ELF-1 (cell line): ENCODE data around the gene IQSEC1.

Source experiments
- DNase-seq: peaks from one replicate; pipeline ENCODE4 v3.0.0-alpha.2; 2016; ENCODE audit warnings: low read depth, low spot score

The IQSEC1 gene

GRCh38 chr3:13107661-13108060 lies 34.4 kb upstream of the IQSEC1 start:
- no peak for DNase-seq

GRCh38 chr3:13106308-13107001 lies 33.2 kb upstream of the IQSEC1 start:
- DNase-seq: no peak

DNA sequence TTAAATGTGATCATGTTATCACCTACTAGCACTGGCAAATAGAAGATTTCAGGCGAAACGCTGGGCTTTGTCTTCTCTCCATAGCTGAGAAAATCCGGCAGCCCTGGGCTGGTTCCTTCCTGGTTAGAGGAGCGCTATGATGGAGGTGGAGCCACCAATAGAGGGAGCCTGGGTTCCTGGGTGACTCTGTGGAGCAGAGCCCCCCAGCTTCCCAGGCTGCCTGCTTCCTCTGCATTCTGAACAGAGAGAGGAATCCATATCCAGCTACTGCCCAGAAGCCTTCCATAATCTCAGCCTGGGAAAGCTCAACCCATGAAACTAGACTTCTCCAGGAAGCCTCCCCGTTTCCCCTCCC lies 32.6 kb upstream of the IQSEC1 start:
- DNase-seq: no peak

- DNase-seq: no peak
These were observed 32.1 kb upstream of the IQSEC1 start for GRCh38 chr3:13105181-13105895.

DNA sequence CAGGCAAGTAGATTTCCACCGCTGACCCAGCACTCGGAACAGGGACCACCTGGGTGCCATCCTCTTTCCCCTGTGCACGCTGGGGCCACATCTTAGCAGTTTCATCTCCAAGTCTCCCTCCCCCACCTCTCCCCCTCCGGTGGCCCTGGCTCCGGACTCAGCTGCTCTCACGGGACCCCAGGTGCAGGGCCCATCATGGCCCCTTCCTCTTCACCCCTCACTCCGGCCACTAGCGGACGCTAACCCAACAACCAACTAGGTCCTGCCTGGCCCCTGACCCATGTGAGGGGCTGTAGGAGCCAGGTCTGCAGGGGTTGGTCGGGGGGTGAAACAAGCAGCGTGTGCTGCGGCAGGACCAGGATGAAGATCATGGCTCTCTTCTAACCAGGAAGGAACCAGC lies 31.3 kb upstream of the IQSEC1 start:
- DNase-seq: no peak

DNA sequence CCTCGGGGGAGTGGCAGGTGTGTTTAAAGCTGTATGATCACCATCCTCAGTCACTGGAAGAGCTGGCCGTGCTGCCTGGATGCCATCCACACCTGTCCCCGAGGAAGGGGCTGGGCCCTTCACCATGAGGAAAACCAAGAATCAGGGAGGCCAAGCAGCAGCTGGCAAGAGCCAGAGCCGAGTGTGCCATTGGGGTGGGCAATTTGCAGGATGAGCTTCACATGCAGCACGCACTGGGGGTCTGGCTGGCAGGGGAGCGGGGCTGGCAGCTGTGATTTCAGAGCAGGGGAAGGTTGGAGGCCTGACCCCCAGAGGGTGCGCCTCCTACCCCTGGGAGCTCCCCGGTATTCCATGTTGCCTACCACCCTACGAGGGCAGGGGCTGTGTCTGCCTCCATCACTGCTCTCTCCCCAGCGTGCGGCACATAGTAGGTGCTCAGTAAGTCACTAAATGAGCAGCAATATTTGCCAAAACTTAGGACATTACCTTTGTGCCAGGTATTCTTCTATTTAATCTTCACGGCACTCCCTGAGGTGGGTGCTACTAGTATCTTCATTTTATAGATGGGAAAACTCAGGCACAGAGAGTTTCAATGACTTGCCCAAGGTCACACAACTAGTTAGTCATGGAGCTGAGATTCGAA lies 30.3 kb upstream of the IQSEC1 start:
- no peak for DNase-seq

GRCh38 chr3:13102386-13103345 lies 29.4 kb upstream of the IQSEC1 start:
- DNase-seq: no peak

GRCh38 chr3:13099707-13100106 lies 26.5 kb upstream of the IQSEC1 start:
- DNase-seq: no peak

DNA sequence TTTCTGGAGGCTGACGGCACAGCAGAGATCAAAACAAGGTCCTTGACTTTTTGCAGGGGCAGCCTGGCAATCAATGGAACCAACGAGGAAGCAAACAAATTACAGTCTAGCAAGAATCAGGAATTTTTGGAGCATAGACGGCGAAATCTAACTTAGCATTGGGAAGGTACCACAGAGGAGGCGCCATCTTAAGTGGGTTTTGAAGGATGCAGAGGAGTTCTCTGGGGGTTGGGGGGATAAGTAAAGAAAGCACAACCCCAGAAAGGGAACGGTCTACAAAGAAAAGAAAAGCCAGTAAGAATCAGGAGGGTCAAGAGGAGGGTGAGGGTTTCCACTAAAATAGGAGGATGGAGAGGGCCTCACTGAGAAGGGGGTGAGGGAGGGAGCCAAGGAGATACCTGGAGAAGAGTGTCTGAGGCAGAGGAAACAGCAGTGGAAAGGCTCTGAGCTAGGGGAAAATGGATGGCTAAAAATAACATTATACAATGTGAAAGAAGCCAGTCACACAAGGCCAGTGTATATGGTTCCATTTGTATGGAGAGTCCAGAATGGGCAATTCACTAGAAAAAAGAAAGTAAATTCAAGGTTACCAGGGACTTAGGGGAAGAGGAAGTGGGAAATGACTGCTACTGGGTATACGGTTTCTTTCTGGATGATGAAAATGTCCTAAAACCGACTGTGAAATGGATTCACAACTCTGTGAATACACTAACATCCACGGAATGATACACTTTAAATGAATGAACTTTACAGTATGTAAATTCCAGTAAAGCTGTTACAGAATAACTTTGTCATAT lies 25.2 kb upstream of the IQSEC1 start:
- no peak for DNase-seq

DNA sequence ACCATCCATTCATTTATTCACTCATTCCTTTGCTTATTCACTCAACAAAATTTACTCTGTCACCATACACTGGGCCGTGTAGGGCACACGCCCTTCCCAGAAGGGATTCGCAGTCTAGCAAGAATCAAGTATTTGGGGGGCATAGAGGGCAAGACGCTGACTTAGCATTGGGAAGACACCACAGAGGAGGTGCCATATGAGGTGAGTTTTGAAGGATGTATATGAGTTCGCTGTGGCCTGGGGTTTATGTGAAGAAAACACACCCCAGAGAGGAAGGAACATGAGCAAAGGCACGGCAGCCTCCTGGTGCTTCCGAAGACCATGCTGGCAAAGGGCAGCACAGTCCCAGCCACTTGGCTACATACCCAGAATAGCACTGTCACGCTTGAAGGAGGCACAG lies 23.1 kb upstream of the IQSEC1 start:
- no peak for DNase-seq

DNA sequence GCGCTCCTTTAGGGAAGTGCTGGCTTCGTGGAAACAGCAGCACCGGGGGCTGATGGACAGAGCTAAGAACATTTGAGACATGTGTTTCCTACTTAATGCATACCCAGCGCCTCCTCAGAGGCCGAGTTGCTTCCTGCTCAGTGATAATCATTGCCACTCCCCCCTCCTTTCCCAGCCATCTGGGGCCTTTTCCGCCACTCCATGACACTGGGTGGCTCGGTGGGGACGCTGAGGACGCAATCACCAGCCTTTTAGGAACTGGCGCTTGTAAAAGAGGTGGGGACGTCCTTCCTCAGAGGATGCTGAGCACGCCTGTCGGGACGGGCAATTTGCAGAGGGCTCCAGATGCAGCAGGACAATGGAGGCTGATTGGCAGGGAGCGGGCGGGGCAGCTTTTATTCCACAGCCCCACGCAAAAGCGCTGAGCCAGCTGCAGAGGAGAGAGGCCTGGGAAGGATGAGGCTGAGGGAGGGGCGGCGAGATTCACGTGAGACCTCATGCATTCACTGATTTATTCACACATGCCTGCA lies 22.2 kb upstream of the IQSEC1 start:
- DNase-seq: peak; percentile 24

DNA sequence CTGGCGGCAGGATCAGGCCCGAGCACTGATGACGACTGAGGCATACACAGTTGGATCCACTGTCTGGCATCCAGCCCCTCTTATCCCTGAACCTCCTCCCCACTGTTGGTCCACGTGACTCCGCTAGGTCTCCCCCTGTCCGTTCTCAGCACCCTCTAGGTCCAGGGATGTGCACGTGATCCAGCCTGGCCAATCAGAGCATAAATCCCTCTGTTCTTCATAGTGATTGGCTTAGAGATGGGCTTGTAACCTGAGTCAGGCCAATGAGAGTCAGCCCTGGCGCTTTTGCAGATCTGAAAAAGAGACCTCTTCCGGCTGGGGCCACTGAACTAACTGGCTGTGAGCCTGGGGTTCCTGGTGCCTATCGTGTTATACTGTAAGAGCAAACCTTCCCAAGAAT lies 20.5 kb upstream of the IQSEC1 start:
- DNase-seq: peak; percentile 23

- peak; percentile 36 for DNase-seq
These were observed 19.7 kb upstream of the IQSEC1 start for GRCh38 chr3:13092621-13093617.

DNA sequence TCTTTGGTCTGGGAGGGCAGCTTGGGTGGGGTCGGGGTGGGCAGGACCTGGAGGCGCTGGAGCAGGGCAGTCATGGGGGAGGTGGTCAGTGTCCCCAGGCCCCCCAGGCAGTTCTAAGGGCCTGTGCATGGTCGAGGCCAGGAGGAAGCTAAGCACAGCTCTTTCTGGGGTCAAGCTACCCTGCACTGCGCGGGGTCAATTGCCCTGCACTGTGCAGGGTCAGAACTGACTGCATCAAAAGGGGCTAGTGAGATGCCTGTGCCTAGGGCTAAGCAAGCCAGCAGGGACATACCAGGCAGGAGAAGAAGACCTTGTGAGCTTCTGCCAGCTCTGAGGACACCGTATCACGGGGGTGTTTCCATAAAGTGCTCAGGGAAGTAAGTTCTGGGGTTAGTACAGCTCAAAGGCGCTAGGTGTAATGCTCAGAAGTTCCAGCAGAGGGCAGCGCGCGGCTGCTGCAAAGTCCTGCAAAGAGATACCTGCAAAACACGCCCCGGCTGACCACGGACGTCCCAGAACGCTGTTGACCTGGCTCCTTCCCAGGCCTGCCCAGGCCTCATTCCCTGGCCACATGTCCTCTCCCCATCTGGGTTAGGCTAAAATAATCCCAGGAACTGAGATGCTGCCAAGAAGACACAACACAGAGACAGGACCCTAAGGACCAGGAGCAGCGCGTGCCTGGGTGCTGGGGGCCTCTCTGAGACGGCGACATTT lies 18.8 kb upstream of the IQSEC1 start:
- peak; percentile 93 for DNase-seq

GRCh38 chr3:13088028-13089006 lies 15.1 kb upstream of the IQSEC1 start:
- no peak for DNase-seq

- no peak for DNase-seq
These were observed 14.2 kb upstream of the IQSEC1 start for GRCh38 chr3:13087320-13087990.

- no peak for DNase-seq
These were observed 13.3 kb upstream of the IQSEC1 start for GRCh38 chr3:13086531-13086981.
